Suppressor macrophage treated with lipopolysaccharide for 4 hours (primary cell): Measurements from ENCODE around the gene MGRN1.

ENCODE experiments used
- DNase-seq: peaks from one replicate; pipeline ENCODE4 v3.0.0-alpha.2; 2020

The MGRN1 gene

GRCh38 chr16:4625560-4626159, 1.0 kb downstream of the MGRN1 start:
- DNase-seq: no peak

GRCh38 chr16:4626396-4626795, 1.8 kb downstream of the MGRN1 start:
- no peak for DNase-seq

GRCh38 chr16:4628283-4628682, 3.7 kb downstream of the MGRN1 start:
- DNase-seq: no peak

- DNase-seq: no peak
These were observed 6.8 kb downstream of the MGRN1 start for GRCh38 chr16:4631444-4631843.

GRCh38 chr16:4633910-4634635, 9.4 kb downstream of the MGRN1 start:
- no peak for DNase-seq

- no peak for DNase-seq
These were observed 10.1 kb downstream of the MGRN1 start for GRCh38 chr16:4634768-4635167.

GRCh38 chr16:4636196-4636595, 11.6 kb downstream of the MGRN1 start:
- DNase-seq: no peak

- DNase-seq: no peak
These were observed 13.0 kb downstream of the MGRN1 start for GRCh38 chr16:4637501-4638166.

- DNase-seq: no peak
These were observed 15.4 kb downstream of the MGRN1 start for GRCh38 chr16:4639899-4640509.

- peak; percentile 33 for DNase-seq
These were observed 16.1 kb downstream of the MGRN1 start for GRCh38 chr16:4640572-4641305.

GRCh38 chr16:4641306-4641687, 16.7 kb downstream of the MGRN1 start:
- no peak for DNase-seq

- DNase-seq: peak; percentile 42
These were observed 17.3 kb downstream of the MGRN1 start for GRCh38 chr16:4641895-4642294.

- no peak for DNase-seq
These were observed 22.4 kb downstream of the MGRN1 start for GRCh38 chr16:4646773-4647643.

GRCh38 chr16:4647644-4647980, 23.0 kb downstream of the MGRN1 start:
- no peak for DNase-seq

- DNase-seq: no peak
These were observed 24.3 kb downstream of the MGRN1 start for GRCh38 chr16:4648917-4649316.

GRCh38 chr16:4649744-4650442, 25.3 kb downstream of the MGRN1 start:
- no peak for DNase-seq

- DNase-seq: peak; percentile 86
These were observed 25.9 kb downstream of the MGRN1 start for GRCh38 chr16:4650443-4651074.

GRCh38 chr16:4651827-4652226, 27.2 kb downstream of the MGRN1 start:
- no peak for DNase-seq

GRCh38 chr16:4652561-4652960, 27.9 kb downstream of the MGRN1 start:
- no peak for DNase-seq

- no peak for DNase-seq
These were observed 29.7 kb downstream of the MGRN1 start for GRCh38 chr16:4654011-4654963.
